GM12864 (cell line): ENCODE results near the gene ITGBL1.

Experiments used
- DNase-seq: peaks from one replicate; pipeline ENCODE4 v3.0.0-alpha.2; 2011; ENCODE audit warnings: low read depth
- H3K4me3 ChIP-seq: 2 replicates; pipeline ENCODE4 v1.5.1; 2011; ENCODE audit warnings: mild to moderate bottlenecking, low read depth, low read length, control low read depth
- CTCF ChIP-seq: IDR thresholded peaks from 2 replicates; pipeline ENCODE4 v1.5.1; 2011; ENCODE audit warnings: low read depth, mild to moderate bottlenecking, moderate library complexity, low read length, control low read depth, inconsistent platforms; ENCODE audit errors: missing control alignments

ITGBL1 gene

GRCh38 chr13:101452519-101453485 is at the start of gene ITGBL1:
Gene ITGBL1 (plus strand): TSS chr13:101452675. CDS start chr13:101452834, 159 bp downstream.
- DNase-seq, result peak; percentile 0
- peak within 1 kb of the TSS; percentile 32 for H3K4me3 ChIP-seq
- TF ChIP-seq CTCF, result no peak

- TF ChIP-seq CTCF, result no peak
- DNase-seq, result no peak
- no peak overlapping the region for H3K4me3 ChIP-seq
These were observed 45.7 kb upstream of the ITGBL1 start for GRCh38 chr13:101406791-101407190.

GRCh38 chr13:101408154-101408553 is 44.3 kb upstream of the ITGBL1 start:
- no peak for TF ChIP-seq CTCF
- DNase-seq, result no peak
- H3K4me3 ChIP-seq, result no peak overlapping the region

- no peak for DNase-seq
- no peak for TF ChIP-seq CTCF
These were observed 43.4 kb upstream of the ITGBL1 start for GRCh38 chr13:101408992-101409656.

GRCh38 chr13:101412076-101412475 is 40.4 kb upstream of the ITGBL1 start:
- no peak overlapping the region for H3K4me3 ChIP-seq
- TF ChIP-seq CTCF, result no peak
- no peak for DNase-seq

More at GRCh38 chr13:101408992-101409656, 43.4 kb upstream of the ITGBL1 start:
- H3K4me3 ChIP-seq, result no peak overlapping the region

GRCh38 chr13:101415358-101416174 is 36.9 kb upstream of the ITGBL1 start:
- H3K4me3 ChIP-seq, result no peak overlapping the region
- DNase-seq, result no peak

More at GRCh38 chr13:101415358-101416174, 36.9 kb upstream of the ITGBL1 start:
- no peak for TF ChIP-seq CTCF
